ENCODE results near the gene SPRYD4.

GRCh38 chr12:56461235-56462159 lies 6.9 kb upstream of the SPRYD4 start:
- no peak for TF ChIP-seq ZFP3 (CRISPR knock-in tag; IDR thresholded peaks at IDR 0.05)
- no peak for TF ChIP-seq CSDC2 (CRISPR knock-in tag; IDR thresholded peaks at IDR 0.05)
- TF ChIP-seq CREB5 (CRISPR knock-in tag; IDR thresholded peaks at IDR 0.05; ENCODE audit: low read depth) = no peak
- no peak for TF ChIP-seq TCF4 (CRISPR knock-in tag; IDR thresholded peaks at IDR 0.05; ENCODE audit: borderline replicate concordance)

Measured in SK-N-SH treated with all-trans-retinoic acid at 6 μM for 48 hours (cell line).